A549 (cell line): ENCODE data around the gene SLC17A9.

Experiments
- BHLHE40 ChIP-seq: IDR thresholded peaks from 2 replicates; pipeline ENCODE4 v1.6.1; 2012; ENCODE audit warnings: low read depth, low read length, inconsistent platforms
- CHD2 ChIP-seq: fragments of 150-350 bp; IDR thresholded peaks from 2 replicates; pipeline ENCODE4 v1.6.1; 2014; ENCODE audit warnings: low read length; ENCODE audit not compliant: partially characterized antibody
- CTCF ChIP-seq: fragments of >200 bp; sonication (Bioruptor Twin); formaldehyde crosslinking; IDR thresholded peaks from 3 replicates; pipeline ENCODE4 v1.5.1; 2016
- JUN ChIP-seq, 2 experiments: fragments of >200 bp; sonication (Bioruptor Twin); formaldehyde crosslinking; IDR thresholded peaks; 2 replicates in 1 of 2; 3 replicates in 1 of 2; pipeline ENCODE4 v1.6.1; 2016 to 2017
- MAFK ChIP-seq: fragments of 450-650 bp; IDR thresholded peaks from 2 replicates; pipeline ENCODE4 v1.6.1; 2014; ENCODE audit not compliant: partially characterized antibody
- MYC ChIP-seq: IDR thresholded peaks from 2 replicates; pipeline ENCODE4 v1.6.1; 2012; ENCODE audit warnings: mild to moderate bottlenecking, inconsistent platforms, low read length, improper control_type of control experiment, borderline replicate concordance
- NR3C1 ChIP-seq: fragments of >200 bp; sonication (Bioruptor Twin); formaldehyde crosslinking; IDR thresholded peaks from 3 replicates; pipeline ENCODE4 v1.6.1; 2017
- RAD21 ChIP-seq, 2 experiments: fragments of >200 bp in 1 of 2; sonication (Bioruptor Twin) in 1 of 2; formaldehyde crosslinking in 1 of 2; IDR thresholded peaks in 1 of 2; conservative IDR thresholded peaks in 1 of 2; 2 replicates in 1 of 2; 3 replicates in 1 of 2; pipeline ENCODE4 v1.6.1; 2012 to 2018; ENCODE audit warnings: inconsistent platforms in 1 of 2
- RARB ChIP-seq: fragments of 250-450 bp; sonication (Bioruptor Pico); IDR thresholded peaks from 2 replicates; pipeline ENCODE4 v1.8.0; 2021; ENCODE audit warnings: mild to moderate bottlenecking, moderate library complexity
- SMC3 ChIP-seq: fragments of >200 bp; sonication (Bioruptor Twin); formaldehyde crosslinking; IDR thresholded peaks from 3 replicates; pipeline ENCODE4 v1.6.1; 2018; ENCODE audit warnings: inconsistent platforms
- SREBF2 ChIP-seq: fragments of 450-650 bp; IDR thresholded peaks from 2 replicates; pipeline ENCODE4 v1.6.1; 2014; ENCODE audit warnings: mild to moderate bottlenecking, moderate library complexity
- TP53 ChIP-seq: fragments of 250-450 bp; sonication (Bioruptor Pico); IDR thresholded peaks from 2 replicates; pipeline ENCODE4 v1.5.0; 2021; ENCODE audit warnings: mild to moderate bottlenecking, moderate library complexity
- TF ChIP-seq, protein P1 (sequence below): IDR thresholded peaks from 2 replicates; pipeline ENCODE4 v1.6.1; 2012

DNA sequence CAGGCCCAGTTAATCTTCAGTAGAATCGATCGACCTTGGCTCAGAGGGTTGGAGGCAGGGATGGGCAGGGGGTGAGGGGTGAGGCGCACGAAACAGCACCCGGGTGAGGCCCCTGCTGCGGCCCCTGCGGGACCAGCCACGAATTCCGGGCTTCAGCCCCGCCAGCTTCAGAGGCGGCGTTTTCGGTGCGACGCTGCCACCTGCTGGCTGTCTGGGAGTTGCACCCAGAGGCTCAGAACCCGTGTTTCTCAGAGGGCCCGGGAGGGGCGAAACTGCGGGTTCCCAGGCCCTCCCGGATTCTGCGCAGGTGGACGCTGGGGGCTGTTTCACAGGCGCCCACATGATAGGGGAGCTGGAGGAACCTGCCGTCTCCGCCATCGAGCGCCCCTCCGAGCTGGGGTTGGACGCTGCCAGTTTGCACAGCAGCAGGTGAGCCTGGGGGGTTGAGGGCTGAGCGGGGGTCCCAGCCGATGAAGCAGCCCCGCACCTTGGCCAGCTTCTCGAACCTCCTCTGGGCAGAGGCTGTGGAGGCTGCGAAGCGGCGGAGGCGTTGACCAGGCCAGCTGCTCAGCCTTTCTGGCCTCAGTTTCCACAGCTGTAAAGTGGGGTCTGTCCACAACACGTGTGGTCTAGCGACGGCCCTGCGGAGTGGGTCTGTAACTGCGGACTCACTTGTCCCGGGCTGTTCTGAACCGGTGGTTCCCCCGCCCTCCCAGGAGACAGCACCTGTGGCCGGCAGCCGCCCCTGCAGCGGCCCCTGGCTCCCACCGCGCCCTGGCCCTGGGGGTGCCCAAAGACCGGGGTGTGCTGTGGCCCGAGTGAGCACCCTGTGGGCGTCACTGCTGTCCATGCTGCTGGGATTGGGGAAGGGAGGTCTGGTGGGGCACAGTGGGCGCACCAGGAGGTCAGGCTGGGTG, 56.8 kb downstream of the SLC17A9 start:
- peak; percentile 87 for TF ChIP-seq CTCF
- TF ChIP-seq JUN (IDR thresholded peaks at IDR 0.05): no peak
- no peak for TF ChIP-seq MYC
- TF ChIP-seq, protein P1, sequence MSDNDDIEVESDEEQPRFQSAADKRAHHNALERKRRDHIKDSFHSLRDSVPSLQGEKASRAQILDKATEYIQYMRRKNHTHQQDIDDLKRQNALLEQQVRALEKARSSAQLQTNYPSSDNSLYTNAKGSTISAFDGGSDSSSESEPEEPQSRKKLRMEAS: no peak
- TF ChIP-seq CHD2: no peak
- no peak for TF ChIP-seq MAFK
- no peak for TF ChIP-seq NR3C1
- peak; percentile 94 to 95 for TF ChIP-seq RAD21 (conservative IDR thresholded peaks at IDR 0.05 in 1 of 2, IDR thresholded peaks at IDR 0.05 in 1 of 2)
- TF ChIP-seq SREBF2: no peak
- TF ChIP-seq RARB (CRISPR knock-in tag): no peak
- no peak for TF ChIP-seq BHLHE40
- TF ChIP-seq TP53 (CRISPR knock-in tag): no peak
- TF ChIP-seq SMC3: peak; percentile 93
